ENCODE data around the gene PSD4.

The PSD4 gene

GRCh38 chr2:113248997-113249770 lies 75.4 kb downstream of the PSD4 start:
- TF ChIP-seq POLR2AphosphoS5 (IDR thresholded peaks at IDR 0.05; ENCODE audit: low read depth, low read length) (no peak), FOXP2 (optimal IDR thresholded peaks at IDR 0.05; ENCODE audit: borderline replicate concordance, extremely low read depth, extremely low read length, insufficient read depth) (no peak)

- TF ChIP-seq REST (IDR thresholded peaks at IDR 0.05; ENCODE audit: insufficient read depth in 1 of 2, low read depth in 2 of 2, low read length in 2 of 2) = no peak
- no peak for TF ChIP-seq TAF1 (IDR thresholded peaks at IDR 0.05; ENCODE audit: borderline replicate concordance, insufficient read depth, low read length)
- no peak for TF ChIP-seq POLR2AphosphoS5 (IDR thresholded peaks at IDR 0.05; ENCODE audit: low read depth, low read length)
- TF ChIP-seq SIN3A (IDR thresholded peaks at IDR 0.05; ENCODE audit: borderline replicate concordance, insufficient read depth, low read length) = no peak
- no peak for TF ChIP-seq FOXP2 (optimal IDR thresholded peaks at IDR 0.05; ENCODE audit: borderline replicate concordance, extremely low read depth, extremely low read length, insufficient read depth)
Observed at GRCh38 chr2:113251118-113251517, 77.3 kb downstream of the PSD4 start.

GRCh38 chr2:113252047-113252590 lies 78.3 kb downstream of the PSD4 start:
- TF ChIP-seq REST (IDR thresholded peaks at IDR 0.05; ENCODE audit: insufficient read depth in 1 of 2, low read depth in 2 of 2, low read length in 2 of 2) = no peak
- TF ChIP-seq FOXP2 (optimal IDR thresholded peaks at IDR 0.05; ENCODE audit: borderline replicate concordance, extremely low read depth, extremely low read length, insufficient read depth) = no peak
- no peak for TF ChIP-seq SIN3A (IDR thresholded peaks at IDR 0.05; ENCODE audit: borderline replicate concordance, insufficient read depth, low read length)
- TF ChIP-seq POLR2AphosphoS5 (IDR thresholded peaks at IDR 0.05; ENCODE audit: low read depth, low read length) = no peak
- TF ChIP-seq TAF1 (IDR thresholded peaks at IDR 0.05; ENCODE audit: borderline replicate concordance, insufficient read depth, low read length) = no peak

- no peak for TF ChIP-seq REST (IDR thresholded peaks at IDR 0.05; ENCODE audit: insufficient read depth in 1 of 2, low read depth in 2 of 2, low read length in 2 of 2)
- TF ChIP-seq SIN3A (IDR thresholded peaks at IDR 0.05; ENCODE audit: borderline replicate concordance, insufficient read depth, low read length) = no peak
- TF ChIP-seq POLR2AphosphoS5 (IDR thresholded peaks at IDR 0.05; ENCODE audit: low read depth, low read length) = no peak
- no peak for TF ChIP-seq TAF1 (IDR thresholded peaks at IDR 0.05; ENCODE audit: borderline replicate concordance, insufficient read depth, low read length)
- TF ChIP-seq FOXP2 (optimal IDR thresholded peaks at IDR 0.05; ENCODE audit: borderline replicate concordance, extremely low read depth, extremely low read length, insufficient read depth) = no peak
Observed at GRCh38 chr2:113253453-113253852, 79.7 kb downstream of the PSD4 start.

GRCh38 chr2:113255140-113256070 lies 81.6 kb downstream of the PSD4 start:
- no peak for TF ChIP-seq POLR2AphosphoS5 (IDR thresholded peaks at IDR 0.05; ENCODE audit: low read depth, low read length)
- no peak for TF ChIP-seq SIN3A (IDR thresholded peaks at IDR 0.05; ENCODE audit: borderline replicate concordance, insufficient read depth, low read length)
- no peak for TF ChIP-seq FOXP2 (optimal IDR thresholded peaks at IDR 0.05; ENCODE audit: borderline replicate concordance, extremely low read depth, extremely low read length, insufficient read depth)
- TF ChIP-seq REST (IDR thresholded peaks at IDR 0.05; ENCODE audit: insufficient read depth in 1 of 2, low read depth in 2 of 2, low read length in 2 of 2) = no peak
- no peak for TF ChIP-seq TAF1 (IDR thresholded peaks at IDR 0.05; ENCODE audit: borderline replicate concordance, insufficient read depth, low read length)
